ENCODE results near the gene OSBPL10.

Gene OSBPL10

GRCh38 chr3:32009101-32009500 is 28.0 kb upstream of the OSBPL10 start:
- Histone ChIP-seq H3K27me3 (ENCODE audit: control insufficient read depth, insufficient read depth, low read length) (no peaks in the 10 kb centered on the region), H3K79me2 (no peaks in the 10 kb centered on the region), H2AFZ (no peak overlapping the region), H3K4me1 (no peaks in the 10 kb centered on the region), H3K27ac (no peak overlapping the region), H3K36me3 (ENCODE audit: control insufficient read depth, insufficient read depth, low read length) (no peaks in the 10 kb centered on the region), H3K4me2 (ENCODE audit: low read length) (no peak overlapping the region), H3K9me3 (ENCODE audit: control insufficient read depth, low read length) (no peaks in the 10 kb centered on the region), H3K9ac (no peak overlapping the region), H3K4me3 (ENCODE audit: low read depth, low read length) (no peak overlapping the region)
- no peak for TF ChIP-seq CTCF (IDR thresholded peaks at IDR 0.05)

- Histone ChIP-seq H3K79me2 (no peaks in the 10 kb centered on the region), H3K4me1 (no peaks in the 10 kb centered on the region), H3K4me2 (ENCODE audit: low read length) (no peak overlapping the region), H3K27me3 (ENCODE audit: control insufficient read depth, insufficient read depth, low read length) (no peaks in the 10 kb centered on the region), H3K4me3 (ENCODE audit: low read depth, low read length) (no peak overlapping the region), H2AFZ (no peak overlapping the region), H3K36me3 (ENCODE audit: control insufficient read depth, insufficient read depth, low read length) (no peaks in the 10 kb centered on the region), H3K27ac (no peak overlapping the region), H3K9ac (no peak overlapping the region), H3K9me3 (ENCODE audit: control insufficient read depth, low read length) (no peaks in the 10 kb centered on the region)
- no peak for TF ChIP-seq CTCF (IDR thresholded peaks at IDR 0.05)
Measured at GRCh38 chr3:32004113-32004765, 23.2 kb upstream of the OSBPL10 start.

- Histone ChIP-seq H3K9ac (no peak overlapping the region), H2AFZ (no peak overlapping the region), H3K4me2 (ENCODE audit: low read length) (no peak overlapping the region), H3K79me2 (no peaks in the 10 kb centered on the region), H3K27me3 (ENCODE audit: control insufficient read depth, insufficient read depth, low read length) (no peaks in the 10 kb centered on the region), H3K4me1 (no peaks in the 10 kb centered on the region), H3K9me3 (ENCODE audit: control insufficient read depth, low read length) (no peaks in the 10 kb centered on the region), H3K36me3 (ENCODE audit: control insufficient read depth, insufficient read depth, low read length) (no peaks in the 10 kb centered on the region), H3K4me3 (ENCODE audit: low read depth, low read length) (no peak overlapping the region), H3K27ac (no peak overlapping the region)
- no peak for TF ChIP-seq CTCF (IDR thresholded peaks at IDR 0.05)
Measured at GRCh38 chr3:32003380-32003779, 22.3 kb upstream of the OSBPL10 start.

- Histone ChIP-seq H3K4me1 (no peaks in the 10 kb centered on the region), H3K9me3 (ENCODE audit: control insufficient read depth, low read length) (no peaks in the 10 kb centered on the region), H2AFZ (no peak overlapping the region), H3K79me2 (no peaks in the 10 kb centered on the region), H3K4me2 (ENCODE audit: low read length) (no peak overlapping the region), H3K27me3 (ENCODE audit: control insufficient read depth, insufficient read depth, low read length) (no peaks in the 10 kb centered on the region), H3K4me3 (ENCODE audit: low read depth, low read length) (no peak overlapping the region), H3K36me3 (ENCODE audit: control insufficient read depth, insufficient read depth, low read length) (no peaks in the 10 kb centered on the region), H3K27ac (no peak overlapping the region), H3K9ac (no peak overlapping the region)
- TF ChIP-seq CTCF (IDR thresholded peaks at IDR 0.05), result no peak
Measured at GRCh38 chr3:32002561-32003368, 21.7 kb upstream of the OSBPL10 start.

Data from parathyroid adenoma (tissue), 2 donors.